HG02588 (cell line): ENCODE measurements around the gene CTAGE6.
"Not testable (repeated sequence)": the region's sequence is repeated elsewhere in the genome, so short reads cannot be mapped to it uniquely, and the experiment has no call there.

Experiments used
- ATAC-seq: cut with Tn5 transposase; IDR thresholded peaks from one replicate; pipeline ENCODE4 v1.9.1; 2021; ENCODE audit warnings: mild to moderate bottlenecking, moderate library complexity; ENCODE audit not compliant: unreplicated experiment

The CTAGE6 gene

GRCh38 chr7:143715543-143716193, 41.8 kb downstream of the CTAGE6 start:
- ATAC-seq: not testable (repeated sequence)

GRCh38 chr7:143714581-143715454, 42.7 kb downstream of the CTAGE6 start:
- not testable (repeated sequence) for ATAC-seq

GRCh38 chr7:143712381-143712780, 45.1 kb downstream of the CTAGE6 start:
- not testable (repeated sequence) for ATAC-seq

- not testable (repeated sequence) for ATAC-seq
These were observed 45.7 kb downstream of the CTAGE6 start for GRCh38 chr7:143711727-143712324.

GRCh38 chr7:143709895-143710294, 47.6 kb downstream of the CTAGE6 start:
- ATAC-seq: not testable (repeated sequence)
